Activated CD8-positive, alpha-beta T cell treated with anti-CD3 and anti-CD28 coated beads for 36 hours (primary cell): Measurements from ENCODE around the gene DEFB129. TPM values are rescaled to one million over a fixed set of nuclear protein-coding genes. Genes with fewer than 3 reads are reported as not detected.

Experiments used
- ATAC-seq: fragments of 200-7000 bp; cut with Tn5 transposase; one replicate; pipeline ENCODE4 v1.10.0; 2021; ENCODE audit warnings: mild to moderate bottlenecking, moderate library complexity
- CTCF ChIA-PET: fragments of 350-600 bp; sonication (Branson Sonifier 250); formaldehyde crosslinking; loops from one replicate; lab custom pipeline; 2021; ENCODE audit warnings: antibody characterized with exemption; lab: Charles Lee
- POLR2A ChIA-PET: fragments of 350-600 bp; sonication (Branson Sonifier 250); formaldehyde crosslinking; loops from one replicate; lab custom pipeline; 2021; ENCODE audit warnings: antibody characterized with exemption; lab: Charles Lee
- DNase-seq: peaks from one replicate; pipeline ENCODE4 v3.0.0-alpha.2; 2020
- H3K27ac Mint-ChIP-seq: one replicate; pipeline ENCODE4 v1.8.0; 2021; ENCODE audit warnings: mild to moderate bottlenecking, mixed read lengths
- H3K27me3 Mint-ChIP-seq: one replicate; pipeline ENCODE4 v1.8.0; 2021; ENCODE audit warnings: mixed read lengths
- H3K36me3 Mint-ChIP-seq: one replicate; pipeline ENCODE4 v1.8.0; 2021; ENCODE audit warnings: low read depth, mixed read lengths
- H3K4me1 Mint-ChIP-seq: one replicate; pipeline ENCODE4 v1.8.0; 2021; ENCODE audit warnings: low read depth, mixed read lengths
- H3K4me3 Mint-ChIP-seq: one replicate; pipeline ENCODE4 v1.8.0; 2021; ENCODE audit warnings: mild to moderate bottlenecking, moderate library complexity, mixed read lengths
- H3K9me3 Mint-ChIP-seq: one replicate; pipeline ENCODE4 v1.8.0; 2021; ENCODE audit warnings: mixed read lengths
- CTCF ChIP-seq: fragments of 200-600 bp; IDR thresholded peaks from one replicate; pipeline ENCODE4 v1.8.0; 2022; ENCODE audit warnings: antibody characterized with exemption, mild to moderate bottlenecking
- intact Hi-C: fragments of 100-400 bp; cut with micrococcal nuclease; formaldehyde crosslinking; loops from one replicate; pipeline ENCODE4 v1.10.0; 2022
- total RNA-seq, 2 experiments: library from RNA; stranded (reverse); gene quantifications; one replicate each; pipeline ENCODE4 v1.2.3, GENCODE V29; 2021

DEFB129 gene
- total RNA-seq, 2 experiments from 2014 or later: not detected

- Mint-ChIP-seq H3K36me3 (peaks cover 3% of the 10 kb centered on the region), H3K9me3 (no peaks in the 10 kb centered on the region), H3K27ac (no peak overlapping the region), H3K4me1 (no peaks in the 10 kb centered on the region), H3K4me3 (no peak overlapping the region), H3K27me3 (no peaks in the 10 kb centered on the region)
- DNase-seq: no peak
- ChIA-PET POLR2A (interaction anchor here (0.7 to 1.1 kb wide), 2 partner anchors 51 to 58 kb away, joined by 3 read pairs; no protein-coding TSS in a partner anchor), CTCF (no interaction called here)
- TF ChIP-seq CTCF: no peak
- no peak for ATAC-seq
- intact Hi-C loops: no loop called here
Observed at GRCh38 chr20:275791-276190, 48.7 kb downstream of the DEFB129 start.

GRCh38 chr20:276620-277495, 49.8 kb downstream of the DEFB129 start:
- Mint-ChIP-seq H3K4me3 (no peak overlapping the region), H3K27ac (no peak overlapping the region), H3K36me3 (peaks cover 3% of the 10 kb centered on the region), H3K4me1 (no peaks in the 10 kb centered on the region), H3K27me3 (no peaks in the 10 kb centered on the region), H3K9me3 (no peaks in the 10 kb centered on the region)
- DNase-seq (no peak), ATAC-seq (no peak)
- no peak for TF ChIP-seq CTCF
- ChIA-PET CTCF (no interaction called here), POLR2A (no interaction called here)
- intact Hi-C loops: no loop called here

GRCh38 chr20:277496-277781, 50.4 kb downstream of the DEFB129 start:
- no peak for TF ChIP-seq CTCF
- H3K4me3 Mint-ChIP-seq: no peak overlapping the region
- H3K27me3 Mint-ChIP-seq: no peaks in the 10 kb centered on the region
- DNase-seq (no peak), ATAC-seq (no peak)
- ChIA-PET POLR2A (no interaction called here), CTCF (interaction anchor here (1.7 kb wide), 1 partner anchor 11 kb away, joined by 6 read pairs; no protein-coding TSS in a partner anchor)
- intact Hi-C loops: no loop called here
- no peak overlapping the region for H3K27ac Mint-ChIP-seq
- no peaks in the 10 kb centered on the region for H3K9me3 Mint-ChIP-seq
- no peaks in the 10 kb centered on the region for H3K4me1 Mint-ChIP-seq
- peaks cover 3% of the 10 kb centered on the region for H3K36me3 Mint-ChIP-seq

GRCh38 chr20:278181-278580, 51.1 kb downstream of the DEFB129 start:
- no peak for DNase-seq
- intact Hi-C loops: no loop called here
- Mint-ChIP-seq H3K36me3 (peaks cover 3% of the 10 kb centered on the region), H3K27me3 (no peaks in the 10 kb centered on the region), H3K4me1 (no peaks in the 10 kb centered on the region), H3K9me3 (no peaks in the 10 kb centered on the region), H3K27ac (no peak overlapping the region), H3K4me3 (no peak overlapping the region)
- CTCF ChIA-PET: interaction anchor here (0.8 to 1.7 kb wide), 2 partner anchors 12 to 53 kb away, joined by 3 to 6 read pairs; no protein-coding TSS in a partner anchor
- POLR2A ChIA-PET: no interaction called here
- TF ChIP-seq CTCF: no peak
- no peak for ATAC-seq
